ENCODE measurements around the gene CAMK2G. TPM values are rescaled to one million over a fixed set of nuclear protein-coding genes. Genes with fewer than 3 reads are reported as not detected.

Gene CAMK2G
- total RNA-seq, 1 donor from 2014 or later = 36.6 TPM

- H4K20me1 ChIP-seq (ENCODE audit: low read depth) = peaks cover 26% of the 10 kb centered on the region
- no peak for DNase-seq (ENCODE audit: low spot score)
- no peak for TF ChIP-seq EZH2 (IDR thresholded peaks at IDR 0.05)
- no peak for TF ChIP-seq CTCF (IDR thresholded peaks at IDR 0.05)
- no peak for TF ChIP-seq EZH2phosphoT487 (IDR thresholded peaks at IDR 0.05)
- H3K4me1 Mint-ChIP-seq = peaks cover 36% of the 10 kb centered on the region
- H3K79me2 ChIP-seq (ENCODE audit: low read depth) = peaks cover 60% of the 10 kb centered on the region
- no peaks in the 10 kb centered on the region for H3K9me3 ChIP-seq (ENCODE audit: low read depth)
- no peak overlapping the region for H2AFZ ChIP-seq (replicated peaks)
- peaks cover 46% of the 10 kb centered on the region for H3F3A ChIP-seq (ENCODE audit: low read depth)
- H3K27ac ChIP-seq = no peak overlapping the region
- H3K4me3 ChIP-seq = peak overlapping the region; percentile 83
- H3K27ac Mint-ChIP-seq = no peak overlapping the region
- no peaks in the 10 kb centered on the region for H3K36me3 ChIP-seq
- no peak overlapping the region for H3K9ac ChIP-seq
- H3K4me2 ChIP-seq = peak overlapping the region; percentile 90
- peak overlapping the region; percentile 96 for H3K4me3 Mint-ChIP-seq
- H3K27me3 Mint-ChIP-seq (ENCODE audit: insufficient read depth, low read depth) = peaks cover 2% of the 10 kb centered on the region
- no peaks in the 10 kb centered on the region for H3K27me3 ChIP-seq
- H3K36me3 Mint-ChIP-seq = peaks cover 26% of the 10 kb centered on the region
- no peaks in the 10 kb centered on the region for H3K9me3 Mint-ChIP-seq
- H3K4me1 ChIP-seq = peaks cover 30% of the 10 kb centered on the region
These were observed 99.7 kb downstream of the CAMK2G start for GRCh38 chr10:73774637-73775036.

- H3K27ac Mint-ChIP-seq = no peak overlapping the region
- no peaks in the 10 kb centered on the region for H3K27me3 ChIP-seq
These were observed 101.0 kb downstream of the CAMK2G start for GRCh38 chr10:73773152-73773879.

GRCh38 chr10:73772281-73773151 is 101.8 kb downstream of the CAMK2G start:
- peaks cover 4% of the 10 kb centered on the region for H3K27me3 Mint-ChIP-seq (ENCODE audit: insufficient read depth, low read depth)
- peaks cover 34% of the 10 kb centered on the region for H3K36me3 Mint-ChIP-seq
- Histone ChIP-seq H3K4me1 (peaks cover 30% of the 10 kb centered on the region), H3K36me3 (no peaks in the 10 kb centered on the region), H4K20me1 (ENCODE audit: low read depth) (peaks cover 26% of the 10 kb centered on the region), H3K4me3 (peak overlapping the region; percentile 83), H3K79me2 (ENCODE audit: low read depth) (peaks cover 42% of the 10 kb centered on the region), H3K27ac (peak overlapping the region; percentile 15), H3K9me3 (ENCODE audit: low read depth) (no peaks in the 10 kb centered on the region), H3F3A (ENCODE audit: low read depth) (peaks cover 55% of the 10 kb centered on the region), H3K27me3 (no peaks in the 10 kb centered on the region), H3K9ac (peak overlapping the region; percentile 31), H2AFZ (replicated peaks) (peak overlapping the region; percentile 78), H3K4me2 (peak overlapping the region; percentile 90)
- peak; percentile 86 for DNase-seq (ENCODE audit: low spot score)
- peak overlapping the region; percentile 96 for H3K4me3 Mint-ChIP-seq
- H3K4me1 Mint-ChIP-seq = peaks cover 36% of the 10 kb centered on the region
- H3K9me3 Mint-ChIP-seq = no peaks in the 10 kb centered on the region
- no peak overlapping the region for H3K27ac Mint-ChIP-seq
- TF ChIP-seq EZH2phosphoT487 (IDR thresholded peaks at IDR 0.05) (no peak), EZH2 (IDR thresholded peaks at IDR 0.05) (no peak), CTCF (IDR thresholded peaks at IDR 0.05) (peak; percentile 23)

More at GRCh38 chr10:73773152-73773879, 101.0 kb downstream of the CAMK2G start:
- no peak for DNase-seq (ENCODE audit: low spot score)
- Histone ChIP-seq H3K27ac (no peak overlapping the region), H3K4me3 (peak overlapping the region; percentile 83), H4K20me1 (ENCODE audit: low read depth) (peaks cover 26% of the 10 kb centered on the region), H3K9ac (no peak overlapping the region), H3K9me3 (ENCODE audit: low read depth) (no peaks in the 10 kb centered on the region), H3F3A (ENCODE audit: low read depth) (peaks cover 52% of the 10 kb centered on the region), H3K4me2 (peak overlapping the region; percentile 90), H2AFZ (replicated peaks) (no peak overlapping the region), H3K79me2 (ENCODE audit: low read depth) (peaks cover 47% of the 10 kb centered on the region), H3K4me1 (peaks cover 30% of the 10 kb centered on the region), H3K36me3 (no peaks in the 10 kb centered on the region)
- no peaks in the 10 kb centered on the region for H3K9me3 Mint-ChIP-seq
- H3K4me1 Mint-ChIP-seq = peaks cover 36% of the 10 kb centered on the region
- peaks cover 34% of the 10 kb centered on the region for H3K36me3 Mint-ChIP-seq
- TF ChIP-seq EZH2 (IDR thresholded peaks at IDR 0.05) = no peak
- no peak for TF ChIP-seq EZH2phosphoT487 (IDR thresholded peaks at IDR 0.05)
- no peak for TF ChIP-seq CTCF (IDR thresholded peaks at IDR 0.05)
- peak overlapping the region; percentile 96 for H3K4me3 Mint-ChIP-seq
- peaks cover 4% of the 10 kb centered on the region for H3K27me3 Mint-ChIP-seq (ENCODE audit: insufficient read depth, low read depth)

Data from neural progenitor cell (in vitro differentiated cells).